Type B pancreatic cell (in vitro differentiated cells): ENCODE results near the gene NR1D2. TPM values are rescaled to one million over a fixed set of nuclear protein-coding genes. Genes with fewer than 3 reads are reported as not detected.
A peak's percentile ranks its signal among the peaks of the same experiment; 100 is the strongest.

Experiments
- DNase-seq: peaks from one replicate; pipeline ENCODE4 v3.0.0; 2021; ENCODE audit warnings: mixed read lengths; ENCODE audit not compliant: unreplicated experiment; ENCODE audit errors: extremely low spot score
- H3K27ac Mint-ChIP-seq: 2 replicates; pipeline ENCODE4 v1.8.0; 2021; ENCODE audit warnings: mild to moderate bottlenecking, mixed read lengths
- H3K27me3 Mint-ChIP-seq: 2 replicates; pipeline ENCODE4 v1.8.0; 2021; ENCODE audit warnings: mixed read lengths
- H3K36me3 Mint-ChIP-seq: 2 replicates; pipeline ENCODE4 v1.8.0; 2021; ENCODE audit warnings: mixed read lengths
- H3K4me1 Mint-ChIP-seq: one replicate; pipeline ENCODE4 v1.8.0; 2021; ENCODE audit warnings: mixed read lengths; ENCODE audit not compliant: unreplicated experiment
- H3K4me3 Mint-ChIP-seq: 2 replicates; pipeline ENCODE4 v1.8.0; 2021; ENCODE audit warnings: mild to moderate bottlenecking, mixed read lengths
- H3K9me3 Mint-ChIP-seq: 2 replicates; pipeline ENCODE4 v1.8.0; 2021; ENCODE audit warnings: mixed read lengths
- total RNA-seq: library from RNA; stranded (reverse); gene quantifications from 2 replicates; pipeline ENCODE4 v1.2.1, GENCODE V29; 2021; ENCODE audit warnings: low replicate concordance
- TF ChIP-seq, protein P1 (sequence below): fragments of 200-600 bp; sonication (generic); conservative IDR thresholded peaks from 2 replicates; pipeline ENCODE4 v1.5.0; 2021; ENCODE audit warnings: antibody characterized with exemption, mild to moderate bottlenecking

Gene NR1D2
- total RNA-seq, 1 donor from 2014 or later, result 20.6 TPM

DNA sequence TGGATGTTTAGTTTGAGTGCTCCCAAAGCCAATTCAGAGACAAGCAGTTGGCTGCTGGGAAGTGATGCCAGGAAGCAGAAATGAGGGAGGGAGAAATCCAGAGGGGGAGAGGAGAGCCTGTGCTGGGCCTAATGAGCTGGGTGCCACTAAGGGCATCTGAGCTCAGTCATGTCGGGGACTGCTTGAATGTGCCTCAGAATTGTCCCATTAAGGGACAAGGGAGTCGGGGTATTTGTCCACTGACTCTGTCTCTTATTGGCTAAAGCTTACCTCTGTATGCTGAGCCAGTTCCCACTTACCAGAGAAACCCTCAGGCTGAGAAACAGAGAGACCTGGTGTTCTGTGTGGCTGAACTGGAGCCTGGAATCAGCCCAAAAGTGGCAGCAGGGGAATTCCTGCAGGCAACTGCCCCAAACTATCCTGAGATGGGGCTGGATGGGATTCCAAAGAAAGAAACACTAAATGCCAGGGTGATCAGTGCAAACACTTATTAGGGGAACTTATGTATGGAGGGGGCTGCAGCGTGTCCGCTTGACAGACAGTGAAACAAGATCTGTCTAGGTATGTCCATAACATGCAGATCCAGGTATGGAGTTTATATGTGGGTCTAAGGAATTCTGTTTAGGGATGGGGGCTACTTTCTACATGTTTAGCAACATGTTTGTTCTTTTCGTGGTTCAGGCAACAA is 48.6 kb downstream of the NR1D2 start:
- Mint-ChIP-seq H3K27me3 (no peaks in the 10 kb centered on the region), H3K4me1 (peaks cover 39% of the 10 kb centered on the region), H3K27ac (no peak overlapping the region), H3K36me3 (no peaks in the 10 kb centered on the region), H3K9me3 (no peaks in the 10 kb centered on the region), H3K4me3 (no peak overlapping the region)
- no peak for DNase-seq
- TF ChIP-seq, protein P1, sequence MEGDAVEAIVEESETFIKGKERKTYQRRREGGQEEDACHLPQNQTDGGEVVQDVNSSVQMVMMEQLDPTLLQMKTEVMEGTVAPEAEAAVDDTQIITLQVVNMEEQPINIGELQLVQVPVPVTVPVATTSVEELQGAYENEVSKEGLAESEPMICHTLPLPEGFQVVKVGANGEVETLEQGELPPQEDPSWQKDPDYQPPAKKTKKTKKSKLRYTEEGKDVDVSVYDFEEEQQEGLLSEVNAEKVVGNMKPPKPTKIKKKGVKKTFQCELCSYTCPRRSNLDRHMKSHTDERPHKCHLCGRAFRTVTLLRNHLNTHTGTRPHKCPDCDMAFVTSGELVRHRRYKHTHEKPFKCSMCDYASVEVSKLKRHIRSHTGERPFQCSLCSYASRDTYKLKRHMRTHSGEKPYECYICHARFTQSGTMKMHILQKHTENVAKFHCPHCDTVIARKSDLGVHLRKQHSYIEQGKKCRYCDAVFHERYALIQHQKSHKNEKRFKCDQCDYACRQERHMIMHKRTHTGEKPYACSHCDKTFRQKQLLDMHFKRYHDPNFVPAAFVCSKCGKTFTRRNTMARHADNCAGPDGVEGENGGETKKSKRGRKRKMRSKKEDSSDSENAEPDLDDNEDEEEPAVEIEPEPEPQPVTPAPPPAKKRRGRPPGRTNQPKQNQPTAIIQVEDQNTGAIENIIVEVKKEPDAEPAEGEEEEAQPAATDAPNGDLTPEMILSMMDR, result no peak

DNA sequence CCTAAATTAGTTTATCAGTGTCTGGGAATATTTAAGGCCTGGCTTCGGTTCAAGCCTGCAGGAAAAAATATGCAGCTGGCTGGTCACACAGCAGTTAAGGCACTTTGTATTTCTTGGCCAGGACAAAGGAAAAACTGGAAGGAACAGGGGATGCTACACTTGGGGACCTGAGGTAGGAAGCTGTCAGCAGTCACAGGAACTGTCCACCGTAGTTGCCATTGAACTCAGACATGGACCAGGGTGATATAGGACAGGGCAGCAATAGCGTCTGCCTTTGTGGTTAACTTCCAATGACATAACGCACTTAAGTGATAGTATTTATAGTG is 49.1 kb downstream of the NR1D2 start:
- Mint-ChIP-seq H3K4me1 (peaks cover 42% of the 10 kb centered on the region), H3K36me3 (no peaks in the 10 kb centered on the region), H3K27ac (no peak overlapping the region), H3K9me3 (no peaks in the 10 kb centered on the region), H3K4me3 (no peak overlapping the region), H3K27me3 (peaks cover 2% of the 10 kb centered on the region)
- DNase-seq, result no peak
- TF ChIP-seq, protein P1, result no peak

DNA sequence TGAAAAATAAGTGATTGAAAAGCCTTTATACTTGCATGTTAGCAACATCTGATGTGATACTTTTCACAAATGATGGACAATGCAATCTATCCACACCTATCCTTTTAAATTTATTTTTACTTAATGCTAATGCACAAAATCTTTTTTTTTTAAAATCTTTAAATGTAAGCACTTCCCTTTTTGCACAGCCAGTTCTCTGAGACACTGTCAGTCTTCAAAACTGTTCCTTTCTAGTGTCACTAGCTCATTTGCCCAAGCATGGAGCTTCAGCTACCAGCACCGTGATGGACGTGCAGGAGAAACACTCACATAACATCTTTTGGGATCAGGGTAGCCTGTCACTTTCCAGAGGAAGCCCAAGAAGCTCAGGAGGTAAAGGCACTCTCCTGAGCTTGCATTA is 50.1 kb downstream of the NR1D2 start:
- no peak for DNase-seq
- H3K4me3 Mint-ChIP-seq, result no peak overlapping the region
- peaks cover 43% of the 10 kb centered on the region for H3K4me1 Mint-ChIP-seq
- TF ChIP-seq, protein P1, result no peak
- no peaks in the 10 kb centered on the region for H3K36me3 Mint-ChIP-seq
- peaks cover 8% of the 10 kb centered on the region for H3K27me3 Mint-ChIP-seq
- no peaks in the 10 kb centered on the region for H3K9me3 Mint-ChIP-seq
- H3K27ac Mint-ChIP-seq, result no peak overlapping the region

DNA sequence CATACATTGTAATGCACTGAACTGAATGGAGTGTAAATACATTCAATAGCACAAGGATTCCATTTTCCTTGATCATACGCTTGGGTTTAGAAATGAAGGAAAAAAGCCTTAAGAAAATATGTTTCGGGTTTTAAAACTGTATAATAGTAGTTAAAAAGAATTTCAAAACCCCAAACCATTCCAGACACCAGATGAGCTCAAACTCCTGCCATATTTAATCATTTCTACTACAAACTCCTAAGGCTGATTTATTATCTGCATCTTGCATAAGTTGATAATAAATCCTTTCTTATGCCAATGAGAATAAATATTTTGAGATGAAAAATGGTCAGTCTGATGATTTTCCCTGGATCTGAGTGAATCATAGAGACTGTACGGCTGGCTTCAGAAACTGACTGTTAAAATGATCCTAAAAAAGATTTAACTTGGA is 51.0 kb downstream of the NR1D2 start:
- Mint-ChIP-seq H3K4me3 (no peak overlapping the region), H3K36me3 (no peaks in the 10 kb centered on the region), H3K9me3 (no peaks in the 10 kb centered on the region), H3K27me3 (peaks cover 8% of the 10 kb centered on the region), H3K4me1 (peaks cover 37% of the 10 kb centered on the region), H3K27ac (no peak overlapping the region)
- TF ChIP-seq, protein P1, result no peak
- DNase-seq, result no peak

DNA sequence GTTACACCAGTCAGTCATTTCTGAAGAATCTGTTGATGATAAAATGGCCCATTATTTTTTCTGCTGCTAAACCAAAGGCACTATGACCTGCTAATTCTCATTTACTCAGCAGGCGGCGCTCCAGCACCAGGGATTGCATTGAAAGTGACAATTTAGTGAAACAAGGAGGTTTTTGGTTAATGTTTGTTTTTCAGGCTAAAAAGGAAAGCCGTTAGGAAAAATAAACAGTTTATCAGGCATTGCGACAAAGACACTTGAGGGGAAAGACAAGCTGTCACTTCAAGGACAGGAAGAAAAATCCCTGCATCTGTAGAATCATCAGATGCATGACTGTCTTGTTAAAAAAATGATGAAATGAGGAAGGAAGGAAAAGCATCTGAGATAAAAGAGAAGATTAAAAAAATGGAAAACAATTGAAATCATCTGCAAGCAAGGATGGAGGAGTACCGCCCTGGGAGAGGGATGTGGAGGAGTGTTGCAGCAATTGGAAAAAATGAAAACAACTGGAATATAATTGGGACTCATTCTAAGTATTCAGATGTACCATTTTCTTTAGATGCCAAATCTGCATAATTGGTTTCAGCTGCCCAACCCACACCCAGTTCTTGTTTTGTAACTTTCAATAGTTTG is 54.0 kb downstream of the NR1D2 start:
- peak; percentile 78 for DNase-seq
- H3K9me3 Mint-ChIP-seq, result no peaks in the 10 kb centered on the region
- no peaks in the 10 kb centered on the region for H3K36me3 Mint-ChIP-seq
- TF ChIP-seq, protein P1, result peak; percentile 97
- H3K27ac Mint-ChIP-seq, result no peak overlapping the region
- H3K27me3 Mint-ChIP-seq, result peaks cover 17% of the 10 kb centered on the region
- peaks cover 11% of the 10 kb centered on the region for H3K4me1 Mint-ChIP-seq
- no peak overlapping the region for H3K4me3 Mint-ChIP-seq
